CD4-positive, alpha-beta T cell treated with Interleukin-4 for 1 hour (primary cell): ENCODE results near the gene NUCKS1.

Source experiments
- DNase-seq, 2 donors: peaks; one replicate each; pipeline ENCODE4 v3.0.0-alpha.2; 2020 to 2022

Gene NUCKS1

DNA sequence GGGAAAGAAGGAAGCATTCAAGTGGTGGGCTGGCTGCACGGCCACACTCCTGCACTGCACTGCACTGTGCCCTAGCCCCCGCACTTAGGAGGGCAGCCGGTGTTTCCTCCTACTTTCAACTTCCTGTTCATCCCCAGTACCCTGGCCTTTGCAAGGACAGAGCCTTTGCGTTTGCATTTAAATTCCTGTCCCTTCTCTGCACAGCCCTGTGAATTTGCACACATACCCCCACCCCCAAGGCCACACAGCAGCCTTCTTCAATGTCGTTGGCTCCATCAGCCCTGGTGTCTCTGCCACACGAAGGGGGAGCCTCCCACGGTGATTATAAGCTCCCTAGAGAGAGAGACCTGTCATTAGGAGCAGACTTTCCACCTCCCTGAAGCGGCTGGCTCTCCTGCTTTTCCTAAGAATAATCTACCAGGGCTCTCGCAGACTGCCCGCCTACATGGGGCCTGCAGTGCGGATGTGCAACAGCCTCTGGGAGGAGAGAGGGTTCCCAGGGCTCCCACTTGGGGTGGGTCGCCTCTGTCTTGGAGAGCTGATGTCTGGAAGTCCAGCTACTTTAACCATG is 56.5 kb downstream of the NUCKS1 start:
- DNase-seq, result no peak

DNA sequence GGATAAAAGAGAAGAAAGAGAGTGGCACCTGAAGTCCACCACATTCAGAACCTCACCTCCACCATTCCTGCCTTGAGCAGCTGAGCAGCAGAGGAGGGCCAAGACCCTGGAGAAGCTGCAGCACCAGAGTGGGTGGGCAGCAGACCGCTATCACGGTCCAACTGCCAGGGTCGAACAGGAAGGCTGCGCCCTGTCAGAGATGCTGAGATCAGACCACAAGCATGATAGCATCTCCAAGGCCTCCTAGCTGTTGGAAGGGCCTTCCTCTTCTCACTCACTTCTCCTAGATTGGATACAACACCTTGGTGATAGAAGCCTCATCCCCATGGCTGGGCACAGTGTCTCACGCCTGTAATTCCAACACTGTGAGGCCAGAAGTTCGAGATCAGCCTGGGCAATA is 57.6 kb downstream of the NUCKS1 start:
- DNase-seq, result no peak

DNA sequence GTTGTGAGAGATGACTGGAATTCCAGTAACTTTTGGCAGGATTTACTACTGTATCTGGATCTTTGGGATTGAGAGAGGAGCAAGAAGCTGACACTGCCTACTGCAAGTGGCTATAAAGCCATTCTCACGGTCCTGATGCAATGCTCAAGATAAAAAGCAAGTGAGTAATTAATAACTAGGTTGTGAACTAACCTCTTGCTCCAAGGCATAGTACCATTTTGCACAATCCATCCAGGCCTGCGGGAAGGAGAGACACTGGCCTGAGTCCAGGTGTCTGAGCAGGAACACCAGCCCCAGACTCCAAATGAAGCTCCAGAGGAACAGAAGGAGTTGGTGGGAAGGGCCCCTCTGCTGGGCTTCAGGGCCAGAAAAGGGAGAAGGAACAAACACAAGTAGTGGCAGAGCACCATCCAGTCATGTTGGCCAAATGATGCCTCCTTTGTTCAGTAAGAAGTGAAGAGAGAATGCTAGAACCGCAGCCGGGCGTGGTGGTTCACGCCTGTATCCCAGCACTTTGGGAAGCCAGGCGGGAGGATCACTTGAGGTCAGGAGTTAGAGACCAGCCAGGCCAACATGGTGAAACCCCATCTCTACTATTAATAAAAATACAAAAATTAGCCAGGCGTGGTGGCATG is 59.7 kb downstream of the NUCKS1 start:
- no peak for DNase-seq

DNA sequence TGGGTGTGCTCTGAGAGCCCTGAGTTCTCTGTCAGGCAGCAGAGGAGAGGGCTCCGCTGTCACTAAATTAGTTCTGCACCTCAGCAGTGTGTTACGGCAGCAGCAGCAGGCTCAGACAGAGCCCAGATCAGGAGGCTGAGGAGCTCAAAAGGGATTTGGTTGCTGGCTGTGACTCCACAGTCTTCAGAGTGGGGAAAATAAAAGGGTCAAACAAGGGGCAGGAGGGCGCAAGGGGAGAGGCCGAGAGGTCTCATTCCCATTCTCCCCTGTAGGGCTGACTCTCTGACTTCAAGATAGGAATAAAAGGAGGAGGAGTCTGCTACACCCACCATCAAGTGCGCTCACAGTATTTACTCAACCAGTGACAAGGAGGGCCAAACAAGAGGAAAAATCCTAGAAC is 60.5 kb downstream of the NUCKS1 start:
- DNase-seq, result no peak

DNA sequence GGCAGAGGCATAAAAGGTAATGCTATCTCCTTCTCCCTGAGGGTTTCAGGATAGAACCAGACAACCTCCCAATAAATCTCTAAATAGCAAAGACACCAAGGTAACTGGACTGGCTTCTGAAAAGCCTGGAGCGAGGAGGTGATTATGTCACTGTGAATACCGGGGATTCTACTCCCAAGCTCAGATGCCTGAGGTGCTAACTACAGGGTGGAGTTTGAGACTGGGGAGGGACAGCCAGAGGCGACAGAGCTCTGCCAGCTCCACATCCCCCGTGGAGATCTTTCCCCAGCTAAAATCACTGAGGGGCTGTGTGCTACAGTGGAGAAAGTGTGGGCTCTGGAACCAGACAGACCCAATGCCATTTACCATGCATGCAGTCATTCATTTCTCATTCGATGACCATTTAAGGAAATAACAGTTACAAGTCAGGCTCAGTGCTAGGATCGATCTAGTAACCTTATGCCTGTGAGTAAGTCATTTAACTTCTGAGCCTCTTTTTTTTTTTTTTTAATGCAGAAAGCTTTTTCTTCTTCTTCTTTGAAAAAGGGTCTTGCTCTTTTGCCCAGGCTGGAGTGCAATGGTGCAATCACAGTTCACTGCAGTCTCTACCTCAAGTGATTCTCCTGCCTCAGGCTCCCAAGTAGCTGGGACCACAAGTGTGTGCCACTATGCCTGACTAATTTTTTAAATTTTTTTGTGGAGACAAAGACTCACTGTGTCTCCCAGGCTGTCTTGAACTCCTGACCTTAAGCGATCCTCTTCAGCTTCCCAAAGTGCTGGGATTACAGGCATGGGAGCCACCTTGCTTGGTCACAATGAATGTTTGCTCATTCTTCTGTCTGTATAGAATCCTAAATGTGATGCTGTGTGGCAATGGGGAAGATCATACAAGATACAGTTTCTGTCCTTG is 61.6 kb downstream of the NUCKS1 start:
- DNase-seq, result no peak

DNA sequence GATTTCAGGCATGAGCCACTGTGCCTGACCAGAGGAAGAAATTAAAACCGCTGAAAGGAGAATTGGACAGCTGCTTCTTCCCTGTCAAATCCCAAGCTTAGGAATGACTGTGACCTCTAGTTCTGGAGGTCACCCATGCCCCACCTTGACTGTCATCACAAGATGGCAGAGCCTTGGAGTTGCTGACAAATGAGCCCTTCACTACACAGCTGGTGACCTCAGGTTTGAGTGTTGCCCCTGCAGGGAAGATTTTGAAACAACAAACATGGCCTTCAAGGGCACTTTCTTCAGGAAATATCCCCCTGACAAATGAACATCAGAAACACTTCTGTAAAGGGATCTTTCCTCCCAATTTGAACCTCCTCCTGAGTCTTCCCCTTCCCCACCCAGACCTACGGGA is 62.7 kb downstream of the NUCKS1 start:
- DNase-seq, result no peak

DNA sequence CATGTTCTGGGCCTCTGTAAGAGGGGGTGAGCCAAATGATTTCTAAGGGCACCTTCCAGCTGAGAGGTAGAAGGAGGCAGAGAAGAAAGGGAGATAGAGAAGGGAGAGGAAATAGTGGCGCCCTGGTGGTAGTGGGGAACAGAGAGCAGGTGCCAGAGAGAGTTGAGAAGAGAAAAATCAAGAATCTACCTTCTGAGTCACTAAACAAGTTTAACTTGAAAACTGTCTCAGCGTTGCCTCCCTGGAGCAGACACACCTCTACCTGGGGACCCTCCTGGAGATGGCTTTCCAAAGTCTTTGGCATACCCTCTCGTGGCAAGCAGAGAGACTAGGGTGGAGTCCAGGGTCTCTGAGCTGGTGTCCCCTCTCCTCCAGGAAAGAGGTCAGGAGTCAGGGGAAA is 68.6 kb downstream of the NUCKS1 start:
- DNase-seq, result no peak

DNA sequence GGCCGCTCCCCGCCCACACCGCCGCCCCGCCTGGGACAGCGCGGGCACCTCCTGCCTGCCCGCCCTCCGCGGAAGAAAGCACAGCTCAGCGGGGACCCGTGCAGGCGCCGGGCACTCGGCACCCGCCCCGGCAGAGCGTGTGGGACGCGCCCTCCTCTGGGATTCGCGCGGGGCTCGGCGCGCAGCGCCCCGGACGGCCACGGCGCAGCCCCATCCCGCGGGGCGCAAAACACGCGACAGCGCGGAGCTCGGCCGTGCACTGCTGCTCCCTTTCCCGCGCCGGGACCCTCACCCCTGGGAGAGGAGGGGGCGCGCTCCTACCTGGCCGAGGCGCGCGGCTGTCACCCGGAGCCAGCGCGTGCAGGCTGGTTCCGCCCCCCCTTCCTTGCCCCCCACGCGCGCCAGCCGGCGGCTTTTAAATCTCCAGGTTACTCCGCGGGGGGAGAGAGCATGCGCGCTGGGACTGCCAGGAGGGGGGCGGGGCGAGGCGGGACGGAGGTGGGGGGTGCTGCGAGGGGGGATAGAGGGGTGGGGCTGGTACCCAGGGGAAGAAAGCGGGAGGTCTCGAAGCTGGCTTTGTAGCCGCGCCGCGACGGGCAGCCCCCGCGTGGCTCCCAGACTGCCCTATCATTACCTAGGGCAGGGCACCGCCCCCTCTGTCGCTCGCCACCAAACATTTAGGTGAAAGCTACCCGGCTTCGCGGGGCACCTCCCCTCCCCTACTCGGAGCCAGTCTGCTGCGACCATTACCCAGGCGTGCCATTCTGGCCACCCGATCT is 69.7 kb downstream of the NUCKS1 start, which contains the start of gene SLC45A3:
TSS of gene SLC45A3 (minus strand) at position 437 of the 779 bp plus-strand sequence. CDS start 15,853 bp downstream, outside the sequence.
- DNase-seq, result peak; percentile 22 to 39

DNA sequence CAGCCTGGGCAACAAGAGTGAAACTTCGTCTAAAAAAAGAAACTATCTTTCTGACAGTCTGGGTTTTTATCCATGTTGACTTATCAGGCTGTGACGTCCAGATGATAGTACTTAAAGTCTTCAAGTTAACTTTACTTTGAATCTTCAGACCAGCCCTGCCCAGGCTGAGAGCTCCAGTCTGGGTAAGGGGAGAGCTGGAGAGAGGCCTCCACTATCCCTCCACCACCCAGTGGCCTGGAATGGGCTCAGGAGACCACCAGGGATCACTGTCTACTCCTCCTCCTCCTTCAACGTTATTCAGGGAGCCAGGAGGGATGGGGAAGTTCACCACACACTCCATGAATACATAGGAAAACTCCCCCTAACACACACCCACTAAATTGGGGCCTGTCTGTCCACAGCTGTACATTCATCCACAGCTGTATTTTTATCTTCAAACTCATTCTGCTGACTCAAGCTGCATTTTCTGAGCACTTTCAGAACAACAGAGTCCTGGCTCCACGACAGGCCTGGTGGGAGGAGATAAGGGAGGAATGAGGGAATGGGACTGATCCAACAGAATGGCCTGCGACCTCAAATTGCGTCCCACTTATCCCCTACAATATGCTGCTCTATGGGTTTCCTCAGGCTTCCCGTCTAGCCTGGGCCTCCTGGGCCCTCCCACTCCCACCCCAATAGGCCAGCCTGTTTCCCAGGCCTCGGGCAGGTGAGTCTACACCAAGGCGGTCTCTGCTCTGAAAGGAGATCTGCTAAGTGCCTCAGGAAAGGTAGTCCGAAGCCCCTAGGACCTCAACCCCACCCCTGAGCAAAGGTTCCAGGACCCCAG is 71.5 kb downstream of the NUCKS1 start:
- no peak for DNase-seq

DNA sequence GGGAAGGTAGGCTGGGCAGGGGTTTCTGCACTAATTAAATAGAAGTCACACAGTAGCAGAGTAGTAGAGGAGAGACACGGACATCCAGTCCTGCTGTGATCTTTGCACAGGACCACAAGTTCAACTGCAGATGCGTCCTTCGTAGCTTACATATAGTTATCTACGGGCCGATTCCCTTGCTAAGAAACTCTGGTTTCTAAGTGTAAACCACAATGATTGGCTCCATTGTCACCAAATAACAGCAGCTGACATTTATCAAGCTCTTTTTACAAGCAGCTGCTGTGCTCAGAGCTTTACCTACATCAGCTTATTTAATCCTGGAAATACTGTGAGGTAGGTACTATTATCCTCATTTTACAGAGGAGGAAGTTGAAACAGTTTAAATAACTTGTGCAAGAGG is 72.8 kb downstream of the NUCKS1 start:
- DNase-seq, result no peak

DNA sequence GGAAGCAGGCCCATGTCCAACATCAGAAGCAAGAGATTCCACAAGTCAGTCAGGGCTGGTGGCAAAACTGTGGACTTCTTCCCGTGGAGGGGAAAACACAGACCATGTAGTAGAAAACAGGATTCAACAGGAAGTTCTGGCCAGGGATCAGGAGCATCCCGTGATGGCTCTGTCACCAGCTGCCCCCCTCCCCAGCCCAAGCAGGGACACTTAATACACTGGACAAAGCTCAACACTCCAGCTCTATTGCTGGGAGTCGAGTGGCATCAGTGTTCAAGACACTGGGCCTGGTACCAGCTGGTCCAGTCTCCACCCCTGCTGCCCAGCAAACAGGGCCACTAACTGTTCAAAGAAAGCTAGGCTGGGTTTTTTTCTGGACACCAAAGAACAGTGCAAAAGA is 73.4 kb downstream of the NUCKS1 start:
- no peak for DNase-seq

DNA sequence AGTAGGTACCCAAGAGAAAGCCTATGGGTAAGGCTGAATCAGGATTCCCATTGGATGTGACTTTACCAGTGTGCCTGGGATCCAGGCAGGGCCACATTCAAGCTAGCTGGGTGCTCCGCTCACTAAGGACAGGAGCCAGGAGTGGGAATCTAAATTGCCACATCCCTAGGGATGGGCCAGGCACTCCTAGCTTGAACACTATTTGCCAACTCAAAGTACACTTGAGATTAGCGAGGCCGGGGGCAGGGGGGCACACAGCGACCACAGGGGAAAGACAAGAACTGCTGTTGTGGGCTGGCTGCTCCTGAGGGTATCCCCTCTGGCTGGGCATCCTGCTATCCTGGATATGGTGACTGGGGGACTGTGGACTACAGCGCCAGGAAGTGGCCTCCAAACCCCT is 74.0 kb downstream of the NUCKS1 start:
- no peak for DNase-seq

DNA sequence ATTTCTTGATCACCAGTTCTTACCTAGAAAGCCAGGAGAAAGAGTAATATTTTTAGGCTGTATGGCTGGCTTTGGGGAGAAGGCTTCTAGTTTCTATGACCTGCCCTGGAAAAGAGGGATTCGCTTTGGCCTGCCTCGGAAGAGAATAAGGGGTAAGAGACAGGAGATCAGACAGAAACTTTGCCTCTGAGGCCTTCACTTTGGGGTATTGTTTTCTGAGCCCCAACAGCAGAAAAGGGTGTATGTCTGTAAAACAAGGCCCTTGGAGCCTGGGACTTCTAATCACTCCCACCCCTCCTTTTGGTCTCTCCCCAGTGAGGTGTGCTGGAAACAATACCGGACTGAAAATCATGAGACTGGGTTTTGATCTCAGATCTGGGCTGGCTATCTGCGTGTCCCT is 74.7 kb downstream of the NUCKS1 start:
- no peak for DNase-seq

DNA sequence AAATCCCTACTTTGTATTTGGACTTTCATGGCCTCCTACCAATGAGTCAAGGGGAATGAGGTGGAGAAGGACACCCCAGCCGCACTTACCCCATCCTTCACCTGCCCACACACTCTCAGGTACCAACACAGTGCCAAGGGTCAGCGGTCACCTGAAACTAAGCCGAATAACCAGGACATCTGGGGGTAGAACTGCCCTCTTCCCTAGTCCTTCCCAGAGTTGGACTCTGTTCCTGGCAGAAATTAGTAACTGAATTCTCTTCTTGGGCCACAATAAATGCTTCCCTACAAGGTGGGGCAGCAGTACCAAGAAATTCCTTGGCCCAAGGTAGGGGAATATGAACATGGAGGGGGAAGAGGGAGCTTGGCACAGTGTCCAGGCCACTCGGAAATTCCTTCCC is 77.0 kb downstream of the NUCKS1 start:
- no peak for DNase-seq

DNA sequence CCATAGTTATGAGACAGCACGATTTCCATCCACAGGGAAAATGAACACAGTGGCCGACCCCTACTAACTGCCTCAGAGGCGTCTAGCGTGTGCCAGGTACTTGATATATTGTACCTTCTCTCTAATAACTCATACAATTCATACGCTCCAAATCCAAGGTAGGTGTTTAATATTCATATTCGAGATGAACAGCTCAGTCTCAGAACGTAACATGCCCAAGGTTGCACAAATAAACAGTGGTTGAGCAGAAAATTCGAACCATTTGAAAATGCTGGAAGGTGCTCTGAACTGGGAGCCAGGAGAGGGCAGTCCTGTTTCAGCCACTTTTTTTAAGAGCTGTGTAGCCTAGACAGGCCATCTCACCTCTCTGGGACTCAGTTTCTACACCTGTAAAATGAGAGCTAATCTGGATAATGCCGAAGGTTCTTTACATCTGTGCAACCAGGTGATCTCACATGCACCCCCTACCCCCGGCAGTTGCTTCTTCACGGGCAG is 77.5 kb downstream of the NUCKS1 start:
- DNase-seq, result no peak

DNA sequence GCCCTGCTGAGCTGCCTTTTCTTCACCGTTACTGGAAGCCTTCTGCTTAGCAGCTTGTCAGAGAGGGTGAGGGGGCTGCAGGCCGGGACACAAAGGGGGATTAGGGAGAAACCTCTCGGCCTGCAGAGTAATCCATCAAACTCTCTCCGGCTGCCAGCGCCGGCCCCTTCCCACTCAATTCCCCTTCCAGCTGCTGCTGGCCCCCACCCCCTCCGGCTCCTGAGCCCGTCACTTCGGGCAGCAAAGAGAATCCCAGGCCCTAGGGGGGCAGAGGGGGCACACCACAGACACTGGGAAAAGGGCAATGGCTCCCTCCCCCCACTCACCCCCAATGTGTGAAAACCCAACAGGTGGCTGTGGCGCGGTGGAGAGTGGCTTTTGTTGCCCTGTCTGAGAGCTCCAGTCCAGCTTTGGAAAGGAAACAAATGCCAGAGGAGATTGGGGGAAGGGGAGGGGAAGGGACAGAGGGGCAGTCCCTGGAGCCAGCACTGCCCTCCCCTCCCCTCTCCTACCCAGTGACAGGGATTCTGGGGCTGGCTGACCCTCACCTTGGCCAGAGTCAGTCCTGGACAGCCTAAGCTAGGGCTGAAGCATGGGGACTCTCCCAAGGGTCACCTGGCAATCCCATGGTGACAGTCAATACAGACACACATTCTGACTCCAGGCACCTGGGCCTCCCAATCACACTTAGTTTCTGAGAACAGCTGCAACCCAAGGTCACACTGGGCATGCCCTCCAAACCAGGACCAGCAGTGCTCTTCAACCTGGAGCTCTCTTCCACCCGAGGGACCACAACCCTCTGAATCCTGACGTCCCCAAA is 79.2 kb downstream of the NUCKS1 start:
- DNase-seq, result no peak

DNA sequence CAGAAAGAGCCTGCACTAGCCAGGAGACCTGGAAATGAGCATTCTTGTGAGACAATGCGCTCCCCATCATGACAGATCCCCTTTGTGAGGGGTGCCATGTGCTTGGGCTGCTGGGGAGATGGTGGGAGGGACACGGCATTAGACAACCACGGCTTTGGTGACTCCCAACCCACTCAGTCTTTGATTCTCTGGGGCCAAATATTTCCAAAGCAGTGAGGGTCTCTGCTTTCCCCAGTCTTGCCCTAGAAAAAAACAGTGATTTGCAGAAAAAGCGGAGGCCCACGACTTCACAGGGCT is 79.9 kb downstream of the NUCKS1 start:
- no peak for DNase-seq

DNA sequence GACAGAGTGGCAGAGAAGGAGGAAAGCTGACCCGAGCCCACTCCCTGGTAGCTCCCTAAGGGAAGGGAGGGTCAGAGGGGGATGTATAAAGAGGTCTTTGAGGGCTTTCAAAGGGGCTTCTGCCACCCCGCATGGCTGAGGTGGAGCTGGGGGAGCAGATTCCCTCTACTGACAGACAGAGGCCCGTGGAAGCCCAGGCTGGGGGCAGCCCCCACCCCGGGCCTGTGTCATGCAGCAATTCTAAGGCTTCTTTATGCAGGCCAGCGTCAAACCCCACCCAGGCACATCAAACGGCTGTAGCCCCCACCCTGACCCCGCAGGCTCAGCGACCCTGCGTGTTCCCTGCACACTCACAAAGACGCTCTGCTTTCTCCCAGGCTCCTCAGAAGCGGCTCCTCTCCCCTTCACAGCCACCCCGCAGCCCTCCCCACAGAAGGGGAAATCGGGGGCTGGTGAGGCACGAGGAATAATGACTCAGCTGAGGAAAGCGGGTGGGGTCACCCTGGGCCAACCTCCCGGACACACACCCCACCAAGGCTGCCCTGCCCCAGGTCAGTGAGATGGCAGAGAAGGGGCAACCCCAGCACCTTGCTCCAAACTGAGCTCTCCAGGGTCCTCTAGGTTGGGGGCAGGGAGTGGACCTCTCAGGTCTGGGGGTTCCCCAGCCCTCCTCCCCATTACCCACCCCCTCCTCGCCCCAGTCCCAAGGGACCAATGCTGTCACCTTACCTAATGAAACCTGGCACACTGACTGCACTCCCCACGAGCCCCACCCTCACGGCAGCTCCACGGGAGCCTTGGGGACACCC is 80.4 kb downstream of the NUCKS1 start:
- DNase-seq, result peak in 1 of 2 donors; percentile 42

DNA sequence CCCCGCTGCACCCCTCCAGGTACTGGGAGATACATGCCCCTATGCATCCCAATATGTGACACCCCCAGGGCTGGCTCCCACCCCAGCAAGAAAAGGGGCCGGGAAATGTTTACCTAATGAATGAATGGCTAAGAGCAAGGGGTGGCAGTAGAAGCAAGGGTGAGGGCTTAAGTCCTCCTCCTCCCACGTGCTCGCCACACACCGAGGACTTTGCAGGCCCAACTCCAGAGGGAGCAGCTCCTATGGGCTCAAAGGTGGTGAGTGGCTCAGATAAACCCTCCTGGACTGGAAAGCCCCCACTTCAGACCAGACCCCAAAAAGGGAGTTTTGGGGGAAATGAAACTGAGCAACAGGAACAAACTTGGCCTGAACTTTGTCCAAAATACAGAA is 81.0 kb downstream of the NUCKS1 start:
- peak in 1 of 2 donors; percentile 35 for DNase-seq

DNA sequence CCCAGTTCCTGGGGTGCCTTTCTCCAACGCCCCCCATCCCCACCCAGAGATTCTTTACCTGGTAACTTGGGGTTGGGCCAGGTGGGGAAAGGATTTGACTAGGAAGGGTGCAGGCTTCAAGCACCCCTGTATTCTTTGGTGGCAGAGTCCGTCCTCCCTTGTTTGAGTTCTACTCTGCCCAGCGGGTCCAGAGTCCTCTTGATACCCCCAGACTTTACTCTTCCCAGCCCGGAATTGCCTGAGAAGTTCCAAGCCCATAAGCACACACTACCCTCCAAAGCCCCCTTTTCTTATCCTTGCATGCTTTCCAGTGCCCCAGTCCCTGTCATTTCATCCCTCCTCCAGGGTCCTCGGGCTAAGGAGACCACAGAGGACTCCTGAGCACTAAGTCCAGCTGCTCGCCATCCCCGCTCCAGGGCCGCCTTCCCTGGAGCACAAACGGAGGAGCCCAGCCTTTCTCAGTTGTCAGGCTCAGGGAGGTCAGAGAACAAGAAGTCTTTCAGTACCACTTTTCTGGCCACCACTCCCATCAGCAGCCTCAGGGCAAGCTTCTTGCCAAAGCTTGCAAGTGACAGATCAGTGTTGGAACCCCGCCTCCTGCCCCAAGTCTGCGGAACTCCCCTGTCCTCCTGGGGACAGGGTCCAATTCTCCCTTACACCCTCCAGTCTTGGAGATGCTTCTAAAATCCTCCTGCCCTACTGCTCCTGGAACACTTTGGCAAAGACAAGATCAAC is 81.9 kb downstream of the NUCKS1 start:
- no peak for DNase-seq
